Adrenal gland (tissue), 5 donors: ENCODE data around the gene ACY1.

Experiments used
- CTCF ChIP-seq, 6 experiments: fragments of 450-650 bp in 4 of 6; fragments of 200-600 bp in 2 of 6; sonication (generic) in 1 of 6; IDR thresholded peaks; 1 replicate in 5 of 6; 2 replicates in 1 of 6; pipeline versions ENCODE4 v1.5.1 to v1.8.0; 2016 to 2021; ENCODE audit warnings: antibody characterized with exemption in 6 of 6, mild to moderate bottlenecking in 2 of 6, moderate library complexity in 1 of 6
- POLR2A ChIP-seq, 2 donors: fragments of 450-650 bp; IDR thresholded peaks; one replicate each; pipeline ENCODE4 v1.6.1; 2017; ENCODE audit warnings: antibody characterized with exemption in 2 of 2, mild to moderate bottlenecking in 2 of 2, moderate library complexity in 1 of 2
- donor health status: DM: no; HTN: no; CAD: no.

- no peak for TF ChIP-seq CTCF (IDR thresholded peaks at IDR 0.05)
- peak in 1 of 2 donors; percentile 35 for TF ChIP-seq POLR2A (IDR thresholded peaks at IDR 0.05)
Measured at GRCh38 chr3:52029053-52029452, 45.7 kb downstream of the ACY1 start.
